ENCODE data around the gene PSD4.

GRCh38 chr2:113211226-113212105, 37.7 kb downstream of the PSD4 start:
- TF ChIP-seq RFX5 (IDR thresholded peaks at IDR 0.05; ENCODE audit: low read depth, low read length) (no peak), ETV6 (conservative IDR thresholded peaks at IDR 0.05 in 1 of 2, IDR thresholded peaks at IDR 0.05 in 1 of 2; ENCODE audit: borderline replicate concordance in 1 of 2, low read depth in 1 of 2) (no peak), SPI1 (IDR thresholded peaks at IDR 0.05; ENCODE audit: borderline replicate concordance, insufficient read depth, low read depth, low read length) (no peak), CTCF (IDR thresholded peaks at IDR 0.05 in 2 of 3, conservative IDR thresholded peaks at IDR 0.05 in 1 of 3; ENCODE audit: control insufficient read depth in 2 of 3, extremely low read depth in 1 of 3, insufficient read depth in 1 of 3, low read depth in 3 of 3, low read length in 3 of 3) (no peak), E2F8 (IDR thresholded peaks at IDR 0.05; ENCODE audit: low read depth, partially characterized antibody) (no peak), NBN (IDR thresholded peaks at IDR 0.05) (no peak), SIN3A (IDR thresholded peaks at IDR 0.05; ENCODE audit: low read depth, low read length) (no peak), MYC (IDR thresholded peaks at IDR 0.05; ENCODE audit: insufficient read depth, insufficient read length, insufficient replicate concordance, low read length, severe bottlenecking) (no peak), RAD21 (IDR thresholded peaks at IDR 0.05; ENCODE audit: insufficient read depth, low read depth, low read length) (no peak), POLR2AphosphoS5 (IDR thresholded peaks at IDR 0.05; ENCODE audit: low read length) (no peak), GABPA (IDR thresholded peaks at IDR 0.05; ENCODE audit: low read depth) (no peak), MAX (IDR thresholded peaks at IDR 0.05; ENCODE audit: low read depth, low read length) (no peak), KDM1A (IDR thresholded peaks at IDR 0.05; ENCODE audit: borderline replicate concordance) (no peak), STAT3 (IDR thresholded peaks at IDR 0.05; ENCODE audit: low read depth, low read length) (no peak)

All from GM12878 (cell line).